DMS153 treated with DMSO at 0.1 percent for 48 hours (cell line): ENCODE data around the gene CAMK2D.

Source experiments
- DNase-seq: peaks from one replicate; lab custom pipeline; 2025; ENCODE audit not compliant: unreplicated experiment; lab: John Stamatoyannopoulos, UW

CAMK2D gene

DNA sequence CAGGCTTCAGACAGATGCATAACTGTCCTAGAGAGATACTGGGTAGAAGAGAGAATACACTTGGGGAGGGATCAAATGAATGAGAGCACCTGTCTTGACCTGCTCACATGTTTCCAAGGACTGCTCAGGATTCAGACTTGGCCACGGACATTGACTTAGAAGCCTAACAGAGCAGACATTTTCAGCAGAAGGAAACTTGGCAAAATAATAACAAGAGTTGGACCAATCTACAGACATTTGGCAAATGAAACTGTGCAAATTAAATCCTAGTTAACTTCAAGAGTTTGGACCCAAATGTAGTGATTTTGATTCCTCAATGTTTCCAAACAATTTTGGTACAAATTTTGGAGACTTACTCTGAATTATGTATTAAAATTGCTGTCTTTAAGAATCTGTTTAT lies 223.9 kb downstream of the CAMK2D start:
- DNase-seq, result no peak

DNA sequence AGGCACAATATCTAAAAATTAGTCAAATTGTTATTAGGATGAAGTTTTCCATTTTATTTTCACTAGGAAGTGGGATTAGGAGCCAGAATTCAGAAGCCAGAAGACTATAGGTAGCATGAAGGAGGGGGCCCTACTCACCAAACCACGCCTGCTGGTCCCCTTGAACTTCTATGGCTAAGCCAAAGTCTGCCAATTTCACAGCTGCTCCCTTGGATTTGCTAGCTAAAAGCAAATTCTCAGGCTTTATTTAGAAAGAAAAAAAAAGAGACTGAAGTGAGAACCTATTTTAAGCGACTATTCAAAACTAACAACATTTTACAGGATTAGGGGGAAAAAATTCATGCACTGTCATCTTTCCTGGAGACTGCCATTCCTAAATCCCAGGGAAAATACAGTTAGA lies 224.3 kb downstream of the CAMK2D start:
- DNase-seq, result no peak

DNA sequence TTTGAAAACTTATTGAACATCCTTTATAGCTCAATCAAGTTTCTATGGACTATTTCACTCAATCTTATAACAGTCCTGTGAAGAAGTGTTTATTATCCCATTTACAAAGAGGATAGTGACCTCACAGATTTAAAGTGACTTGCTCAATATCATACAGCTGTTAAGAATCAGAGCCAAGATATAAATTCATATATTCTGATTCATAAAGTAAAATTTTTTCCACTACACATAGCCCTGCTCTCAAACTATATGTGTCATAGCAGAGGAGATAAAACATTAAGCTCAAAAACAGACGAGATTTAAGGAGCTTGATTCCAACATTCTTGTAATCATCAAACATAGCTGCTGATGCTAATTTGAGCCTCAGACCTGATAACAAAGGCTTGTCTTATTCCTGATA lies 226.8 kb downstream of the CAMK2D start:
- no peak for DNase-seq

DNA sequence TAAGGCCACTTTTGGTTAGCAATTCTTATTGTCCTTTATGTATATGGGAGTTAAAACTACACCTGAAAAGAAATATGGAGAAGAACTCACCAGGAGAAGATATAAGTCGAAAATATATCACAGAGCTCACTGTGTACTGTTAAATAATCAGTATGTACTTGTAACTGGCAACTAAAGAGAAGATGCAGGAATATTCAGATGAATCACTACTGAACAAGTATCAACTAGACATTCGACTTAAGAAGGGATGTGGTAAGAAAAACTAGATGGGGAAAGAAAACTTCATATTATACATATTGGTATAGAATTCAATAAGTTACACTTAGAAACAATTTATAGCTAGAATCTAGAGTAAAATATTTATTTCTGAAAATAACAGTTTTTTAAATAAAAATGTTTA lies 230.0 kb downstream of the CAMK2D start:
- no peak for DNase-seq

DNA sequence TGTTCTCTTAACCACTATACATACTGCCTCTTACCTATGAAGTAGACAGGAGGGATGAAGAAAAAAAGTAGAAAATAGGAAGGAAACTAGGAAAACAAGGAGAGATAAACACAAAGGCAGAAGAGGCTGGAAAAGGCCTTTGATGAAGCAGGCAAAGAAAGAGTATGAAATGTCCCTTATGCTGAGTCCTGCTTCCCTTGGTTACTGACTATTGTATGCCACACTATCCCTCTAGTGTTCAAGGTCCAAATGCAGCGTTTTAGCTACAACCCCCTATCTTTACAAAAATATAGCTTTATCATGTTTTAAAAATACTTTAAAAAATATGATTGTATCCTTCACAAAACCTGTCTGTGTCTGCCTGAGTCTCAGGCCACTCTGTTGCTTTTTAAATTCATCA lies 233.1 kb downstream of the CAMK2D start:
- DNase-seq, result no peak

DNA sequence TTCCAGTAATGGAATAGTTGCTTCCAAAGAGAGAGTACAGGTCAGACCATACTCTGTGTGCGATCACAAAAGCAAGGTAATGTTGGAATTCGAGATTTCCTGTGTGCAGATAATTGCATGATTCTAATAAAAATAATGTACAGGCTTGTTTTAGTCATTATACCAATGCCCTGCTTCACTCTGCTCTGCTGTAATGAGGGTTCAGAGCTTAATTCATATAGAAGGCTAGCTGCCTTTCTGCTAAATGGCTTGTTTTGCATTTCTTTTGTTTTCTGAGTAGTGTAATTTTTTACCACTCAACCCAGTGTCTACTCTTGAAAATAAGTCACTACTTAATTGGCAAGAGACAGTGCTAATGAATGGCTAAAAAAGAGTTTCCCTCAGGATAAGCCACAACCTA lies 236.0 kb downstream of the CAMK2D start:
- DNase-seq, result no peak

DNA sequence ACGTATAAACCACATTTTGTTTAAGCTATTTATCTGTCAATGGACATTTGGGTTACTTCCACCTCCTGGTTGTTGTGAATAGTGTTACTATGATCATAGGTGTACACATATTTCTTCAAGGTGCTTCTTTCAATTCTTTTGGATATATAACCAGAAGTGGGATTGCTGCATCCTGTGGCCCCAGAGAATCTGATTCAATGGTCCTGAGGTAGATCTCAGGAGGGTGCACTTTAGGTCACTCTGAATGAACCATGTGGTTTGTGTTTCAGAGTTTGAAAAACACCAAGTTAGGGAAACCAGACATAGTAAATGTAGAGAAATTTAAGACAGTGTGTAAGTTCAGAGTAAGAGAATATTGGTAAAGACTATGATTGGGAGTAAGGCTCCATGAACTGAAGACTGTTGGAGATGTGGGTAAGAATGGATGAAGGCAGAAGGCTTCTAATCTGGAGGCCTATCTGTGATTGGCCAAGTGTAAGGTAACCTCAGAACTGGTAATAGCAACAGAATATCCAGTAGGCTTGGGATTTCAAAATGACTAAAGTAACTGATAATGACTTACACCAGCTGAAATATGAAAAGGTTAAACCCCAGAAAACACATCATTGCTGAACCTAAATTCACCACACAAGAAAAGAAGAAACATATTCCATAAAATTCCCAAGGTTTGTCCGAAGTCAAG lies 236.9 kb downstream of the CAMK2D start:
- no peak for DNase-seq

DNA sequence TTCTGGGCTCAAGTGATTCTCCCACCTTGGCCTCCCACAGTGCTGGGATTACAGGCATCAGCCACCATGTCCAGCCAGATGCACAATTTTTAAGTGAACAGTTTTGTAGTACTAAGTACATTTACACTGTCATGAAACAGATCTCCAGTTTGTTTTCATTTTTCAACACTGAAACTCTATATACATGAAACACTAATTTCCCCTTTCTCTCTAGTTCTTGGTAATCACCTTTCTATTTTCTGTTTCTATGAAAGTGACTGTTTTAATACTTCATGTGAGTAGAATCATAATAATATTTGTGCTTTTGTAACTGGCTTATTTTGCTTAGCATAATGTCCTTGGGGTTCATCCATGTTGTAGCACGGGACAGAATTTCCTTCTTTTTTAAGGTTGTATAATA lies 237.4 kb downstream of the CAMK2D start:
- DNase-seq, result no peak

DNA sequence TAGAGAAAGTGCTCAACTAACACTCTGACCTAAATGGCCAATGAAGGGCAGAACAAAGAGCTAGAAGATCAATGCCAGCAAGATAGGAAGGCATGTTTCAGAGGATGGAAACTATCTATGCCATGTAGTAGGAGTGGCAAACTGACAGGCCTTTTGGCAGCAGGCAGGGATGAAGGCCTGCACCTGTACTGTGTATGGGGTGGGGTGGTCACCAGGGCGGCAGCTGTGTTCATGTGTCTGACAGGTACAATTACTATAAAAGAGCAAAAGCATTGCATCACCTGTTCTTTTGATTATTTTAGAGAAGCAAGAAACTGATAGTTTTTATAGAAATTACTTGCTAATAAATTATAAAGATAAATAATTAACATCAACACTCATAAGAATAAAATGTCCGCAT lies 239.1 kb downstream of the CAMK2D start:
- no peak for DNase-seq

DNA sequence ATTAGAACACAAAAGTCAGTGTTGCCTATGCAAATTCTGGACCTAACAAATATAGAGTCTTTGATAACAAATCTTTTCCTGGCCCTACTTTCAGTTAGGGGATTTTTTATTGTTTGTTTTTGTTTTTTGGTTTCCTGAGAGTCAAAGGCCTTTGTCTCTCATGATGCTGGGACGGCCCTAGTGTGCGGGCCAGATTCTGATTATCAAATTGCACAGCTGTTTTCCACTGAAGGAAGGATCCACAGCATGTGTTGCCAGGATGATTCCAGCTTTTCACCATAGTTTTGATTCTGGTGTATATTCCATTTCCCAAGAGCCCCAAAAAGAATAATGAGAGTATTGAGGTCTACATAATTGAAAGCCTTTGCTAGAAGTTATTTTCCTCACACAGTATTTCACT lies 248.2 kb downstream of the CAMK2D start:
- DNase-seq, result no peak

DNA sequence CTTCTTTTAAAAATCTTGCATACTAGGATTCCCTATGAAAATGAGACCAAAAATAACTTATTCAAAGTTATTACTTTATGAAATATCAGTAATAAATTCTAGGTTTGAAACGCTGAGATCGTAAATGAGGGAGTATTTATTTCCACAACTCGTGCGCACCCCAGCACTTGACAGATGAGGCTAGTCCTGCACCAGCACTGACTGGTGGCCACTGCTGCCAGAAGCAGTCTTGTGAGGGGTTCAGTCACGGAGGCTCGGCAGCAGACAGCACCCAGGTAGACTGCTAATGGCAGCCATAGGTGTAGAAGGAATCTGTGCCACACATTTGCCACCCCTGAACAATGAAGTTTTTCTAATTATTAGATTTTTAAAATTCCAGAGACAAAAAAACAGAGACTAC lies 248.7 kb downstream of the CAMK2D start:
- DNase-seq, result no peak

DNA sequence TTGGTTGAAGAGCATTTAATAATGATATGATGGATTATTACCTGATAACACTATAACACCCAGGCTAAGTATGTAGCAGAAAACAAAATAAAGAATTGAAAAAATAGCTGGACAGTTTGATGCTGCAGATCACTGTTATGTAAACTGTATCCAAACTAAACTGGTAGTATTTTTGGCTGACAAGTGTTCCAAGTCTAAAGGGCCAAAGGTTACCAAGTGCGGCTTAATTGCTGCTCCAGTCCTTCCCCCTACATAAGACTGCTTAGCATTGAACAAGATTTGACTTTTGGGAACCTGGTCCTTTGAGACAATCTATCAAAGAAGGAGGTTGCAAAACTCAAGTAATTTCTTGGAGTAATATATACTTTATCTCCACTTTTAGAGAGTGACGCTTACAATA lies 249.6 kb downstream of the CAMK2D start:
- DNase-seq, result no peak

DNA sequence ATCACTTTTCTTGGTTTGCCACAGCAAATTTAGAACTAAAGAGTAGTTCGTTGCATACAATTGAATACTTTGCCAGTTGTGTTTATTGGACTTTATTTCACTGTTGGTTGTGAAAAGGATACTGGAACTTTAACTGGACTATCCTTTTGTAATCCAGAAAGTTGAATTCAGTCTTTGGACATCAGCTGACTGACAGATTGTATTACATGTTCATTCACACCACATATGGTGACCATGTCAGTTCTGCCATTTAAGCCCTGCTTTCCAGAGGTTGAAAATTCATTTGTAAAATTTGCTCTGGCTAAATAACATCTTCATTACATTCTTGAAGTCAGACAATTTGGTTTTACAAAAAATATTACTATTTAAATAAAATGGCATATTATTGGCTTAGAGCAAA lies 251.7 kb downstream of the CAMK2D start:
- DNase-seq, result no peak

DNA sequence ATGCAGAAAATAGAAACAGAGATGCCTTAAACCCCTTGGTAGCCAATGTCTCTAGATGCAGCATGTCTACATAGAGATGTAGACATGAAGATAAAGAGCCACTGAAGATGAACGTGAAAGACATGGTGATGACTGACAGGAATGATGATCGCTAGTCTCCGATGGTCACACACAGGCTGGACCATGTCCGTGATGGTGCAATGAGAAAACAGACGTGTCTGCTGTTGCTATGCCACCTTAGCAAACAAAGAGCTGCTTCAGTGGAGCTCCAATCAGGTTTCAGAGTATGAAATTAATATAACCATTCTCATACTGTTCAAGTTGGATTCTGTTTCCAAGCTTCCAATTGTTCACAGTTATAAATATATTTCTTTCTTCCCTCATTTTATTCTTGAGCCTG lies 256.5 kb downstream of the CAMK2D start:
- no peak for DNase-seq

DNA sequence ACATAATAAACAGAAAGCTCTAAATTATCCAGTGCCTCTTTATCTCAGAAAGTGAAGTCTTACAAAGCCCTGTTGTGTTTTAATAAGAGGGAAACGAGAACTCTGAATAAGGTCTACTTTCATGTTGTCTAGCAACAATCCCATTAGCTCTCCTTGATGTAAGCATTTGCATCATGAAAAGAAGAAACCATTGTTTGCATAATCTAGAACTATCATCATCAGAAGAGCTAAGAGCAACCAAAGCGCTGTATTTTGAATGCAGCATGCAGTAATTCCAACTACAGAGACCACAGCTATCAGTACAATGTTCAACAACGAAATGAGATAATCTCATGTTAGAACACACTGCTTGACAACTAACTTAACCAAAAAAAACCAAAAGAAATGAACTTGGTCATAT lies 257.1 kb downstream of the CAMK2D start:
- DNase-seq, result no peak

DNA sequence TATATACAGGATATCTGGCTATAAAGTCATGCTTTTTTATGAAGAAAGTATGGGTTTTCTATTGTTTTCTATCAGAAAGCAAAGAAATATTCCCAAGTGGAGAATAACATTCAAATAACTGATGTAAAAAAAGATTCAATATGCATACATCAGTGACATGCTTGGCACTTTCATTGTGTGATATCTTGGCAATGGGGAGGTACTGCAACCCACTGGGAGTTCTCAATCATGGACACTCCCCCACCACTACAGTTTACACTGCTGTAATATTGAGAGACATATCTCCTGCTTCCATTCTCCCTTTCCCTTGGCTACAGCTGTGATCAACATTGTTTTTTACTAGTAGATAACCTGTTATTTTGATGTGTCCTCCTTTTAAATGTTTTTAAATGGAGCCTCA lies 257.8 kb downstream of the CAMK2D start:
- no peak for DNase-seq

DNA sequence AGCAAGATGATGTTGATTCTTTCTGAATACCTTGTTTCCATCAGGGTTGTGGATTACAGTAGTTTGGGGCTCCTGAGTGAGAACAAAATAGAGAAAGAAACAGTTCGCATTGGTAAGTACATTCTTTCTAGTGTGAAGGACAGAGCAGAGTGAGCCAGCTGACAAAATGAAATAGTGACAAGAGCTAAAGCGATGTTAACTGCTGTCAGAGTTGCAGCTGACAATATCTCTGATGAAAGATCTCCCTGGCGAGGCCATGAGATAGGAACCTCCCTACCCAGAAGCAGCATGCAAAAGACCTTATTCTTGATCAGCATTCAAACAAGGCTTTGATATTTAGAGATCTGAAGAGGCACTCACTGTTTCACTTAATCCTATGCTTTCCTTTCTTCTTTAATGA lies 258.6 kb downstream of the CAMK2D start:
- no peak for DNase-seq

DNA sequence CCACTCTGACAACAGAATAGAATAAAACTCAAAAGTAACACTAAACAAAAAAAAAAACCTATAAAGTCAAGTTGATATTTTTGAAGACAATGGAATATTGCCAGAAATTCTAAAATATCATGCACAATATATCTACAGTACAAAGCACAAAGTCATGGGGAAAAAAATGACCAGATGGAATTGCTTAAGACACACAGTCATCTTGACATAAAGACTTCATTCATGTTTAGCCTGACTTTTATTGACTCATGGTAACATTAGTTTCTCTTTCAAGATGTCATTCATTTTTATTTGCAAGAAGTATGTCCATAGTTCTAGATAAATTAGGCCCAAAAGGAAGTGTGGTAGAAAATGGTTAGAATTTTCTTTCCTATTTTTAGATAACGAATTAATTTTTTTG lies 259.1 kb downstream of the CAMK2D start:
- no peak for DNase-seq

DNA sequence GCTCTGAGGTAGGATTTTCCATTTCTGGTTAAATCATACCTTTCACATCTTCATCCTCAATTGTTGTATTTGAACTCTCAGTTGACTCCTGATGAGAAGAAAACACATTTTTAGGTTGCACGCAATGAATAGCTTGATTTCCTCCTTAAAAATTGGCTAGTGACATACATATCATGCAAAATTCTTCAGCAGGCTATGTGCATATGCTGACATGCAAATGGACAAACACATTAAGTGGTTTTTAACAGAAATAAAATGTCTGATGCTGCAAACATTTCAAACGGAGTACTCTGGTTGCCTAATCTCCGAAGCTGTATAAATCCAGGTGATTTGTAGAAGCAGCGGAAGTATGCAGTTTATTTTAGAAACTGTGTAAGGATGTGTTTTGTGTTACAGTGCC lies 261.1 kb downstream of the CAMK2D start:
- DNase-seq, result no peak

DNA sequence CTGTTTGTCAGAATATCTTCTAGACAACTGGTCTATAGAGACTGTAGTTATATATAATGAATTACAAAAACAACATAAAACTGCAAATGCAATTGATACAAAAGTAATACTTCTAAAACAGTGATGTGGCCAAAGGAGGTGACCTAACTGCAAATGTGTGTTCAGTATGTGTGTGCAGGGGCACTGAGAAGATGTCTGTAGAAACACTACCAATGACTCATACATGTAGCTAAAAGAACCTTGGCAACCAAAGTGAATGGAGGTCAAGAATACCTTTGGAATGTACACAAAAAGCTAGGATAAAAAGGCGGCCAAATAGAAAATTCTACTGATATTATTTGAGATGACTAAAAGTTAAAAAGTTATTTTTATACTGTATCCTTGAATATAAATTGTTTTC lies 261.8 kb downstream of the CAMK2D start:
- no peak for DNase-seq

DNA sequence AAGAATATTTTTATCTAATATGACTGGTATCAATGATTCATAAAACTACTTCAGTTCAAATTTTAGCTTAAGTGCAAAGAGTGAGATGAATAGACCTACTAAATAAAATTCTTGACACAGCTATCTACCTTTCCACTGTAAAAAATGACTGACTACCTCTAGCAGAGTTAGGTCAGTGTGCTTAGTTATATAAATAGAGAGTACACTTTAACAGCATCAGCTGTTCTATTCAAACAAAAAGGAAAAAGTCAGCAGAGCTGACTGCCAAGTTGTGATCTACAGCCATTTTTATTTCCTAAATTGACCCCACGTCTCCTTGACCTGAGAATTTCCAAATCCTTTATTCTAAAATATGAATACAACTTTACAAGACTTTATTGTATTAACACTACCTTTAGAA lies 262.4 kb downstream of the CAMK2D start:
- DNase-seq, result no peak

DNA sequence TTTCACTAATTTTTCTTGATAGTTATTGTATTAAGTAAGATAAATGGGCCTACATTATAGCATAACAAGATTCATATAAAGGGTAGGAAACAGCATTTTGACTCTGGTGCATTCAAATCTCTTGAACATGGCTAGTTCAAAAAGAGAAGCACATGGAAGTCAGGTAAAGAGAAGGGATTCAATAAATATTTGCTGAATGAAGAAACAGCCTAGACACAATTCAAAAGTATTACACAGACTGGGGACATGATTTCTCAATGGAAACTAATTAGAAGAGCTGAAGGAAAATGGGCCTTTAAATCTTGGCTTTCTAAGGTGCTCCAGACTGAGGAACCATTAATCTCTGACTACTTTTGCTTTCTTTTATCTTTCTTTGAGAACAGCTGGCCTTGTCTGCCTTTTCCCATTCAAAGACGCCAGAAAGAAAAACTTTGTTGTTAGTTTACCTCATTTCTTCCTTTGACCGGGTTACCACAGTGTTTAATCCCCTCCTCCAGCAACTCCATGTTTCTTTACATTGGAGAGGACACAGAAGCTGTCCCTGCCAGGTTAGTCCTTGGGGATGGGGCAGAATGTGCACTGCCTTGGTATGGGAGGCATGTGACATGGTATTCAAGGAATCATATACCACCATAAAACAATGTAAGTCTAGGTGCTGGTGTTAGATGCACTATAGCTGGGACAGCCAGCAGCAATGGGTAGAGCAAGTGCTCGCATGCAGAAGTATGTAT lies 264.2 kb downstream of the CAMK2D start:
- no peak for DNase-seq

DNA sequence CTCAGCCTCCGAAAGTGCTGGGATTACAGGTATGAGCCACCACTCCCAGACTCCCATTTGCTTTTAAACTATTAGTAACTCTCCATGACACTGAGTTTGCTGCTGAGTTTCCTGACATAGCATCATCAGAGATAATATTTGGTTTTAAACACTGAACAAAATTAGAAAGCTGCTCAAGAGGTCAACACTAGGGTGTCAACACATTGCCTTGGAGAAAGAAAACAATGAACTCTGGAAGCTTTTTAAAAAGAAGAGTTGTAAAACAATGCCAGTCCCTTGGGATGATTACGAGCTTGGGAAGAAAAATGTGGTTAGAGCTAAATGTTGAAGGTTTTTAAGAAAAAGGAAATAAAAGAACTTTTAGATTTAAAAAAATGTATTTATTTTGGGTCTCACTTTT lies 264.8 kb downstream of the CAMK2D start:
- DNase-seq, result no peak
